Stimulated activated naive CD8-positive, alpha-beta T cell treated with anti-CD3 and anti-CD28 coated beads, Interleukin-15, Interleukin-2, amounts not matched to agents 100 U/mL and 50 U/mL, for 24 hours (primary cell): ENCODE results near the gene TUT4.

ENCODE experiments used
- ATAC-seq: fragments of 150-1000 bp; cut with Tn5 transposase; one replicate; pipeline ENCODE4 v1.10.0; 2021
- DNase-seq: peaks from one replicate; pipeline ENCODE4 v3.0.0; 2021

Gene TUT4

DNA sequence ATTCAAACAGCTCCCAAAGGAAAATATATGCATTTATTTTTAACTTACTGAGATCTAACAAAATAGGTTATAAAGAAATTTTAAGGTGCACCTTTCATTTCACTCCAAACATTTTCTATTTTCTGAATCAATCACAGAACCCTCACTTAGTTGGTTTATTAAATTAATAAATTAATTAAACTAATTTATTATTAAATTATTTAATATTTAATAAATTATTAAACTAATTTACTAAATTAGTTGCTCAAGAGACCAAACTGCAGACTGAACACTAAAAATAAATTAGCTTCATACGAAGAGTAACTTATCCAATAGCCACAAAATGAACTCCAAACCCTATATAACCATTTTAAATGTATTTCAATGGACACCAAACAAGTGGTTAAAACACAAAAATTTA is 80.5 kb downstream of the TUT4 start:
- DNase-seq (no peak), ATAC-seq (no peak)

DNA sequence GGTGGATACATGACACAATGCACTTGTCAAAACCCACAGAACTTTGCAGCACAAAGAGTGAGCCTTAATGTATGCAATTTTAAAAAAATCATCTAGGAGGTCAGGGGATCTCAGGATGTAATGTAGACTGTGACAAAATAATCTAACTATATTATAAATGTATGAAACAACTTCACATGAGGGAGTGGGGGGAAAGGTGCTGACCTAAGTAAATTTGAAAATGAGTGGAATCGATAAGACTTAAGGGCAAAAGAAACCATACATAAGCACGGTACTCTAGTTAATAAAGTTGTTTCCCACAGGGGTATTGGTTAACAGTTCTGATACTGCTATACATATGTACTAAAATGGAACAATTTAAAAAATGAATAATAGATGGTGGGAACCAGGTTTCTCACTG is 83.8 kb downstream of the TUT4 start:
- no peak for DNase-seq
- ATAC-seq: no peak

DNA sequence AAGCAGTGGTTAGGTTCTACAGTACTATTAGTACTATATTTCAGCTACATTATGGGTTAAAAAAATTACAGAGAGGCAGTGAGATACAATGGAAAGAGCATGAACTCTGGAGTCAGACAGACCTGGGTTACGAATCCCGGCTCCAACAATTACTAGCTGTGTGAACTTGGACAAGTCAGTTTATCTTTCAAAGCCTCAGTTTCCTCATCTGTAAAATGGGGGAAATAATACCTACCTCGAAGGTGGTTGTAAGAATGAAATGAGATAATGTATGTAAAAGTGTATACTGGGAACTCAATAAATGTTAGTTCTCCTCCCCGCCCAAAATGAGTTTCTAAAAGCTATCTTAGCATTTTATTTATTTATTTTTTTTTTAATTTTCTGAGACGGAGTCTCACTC is 89.0 kb downstream of the TUT4 start:
- no peak for ATAC-seq

DNA sequence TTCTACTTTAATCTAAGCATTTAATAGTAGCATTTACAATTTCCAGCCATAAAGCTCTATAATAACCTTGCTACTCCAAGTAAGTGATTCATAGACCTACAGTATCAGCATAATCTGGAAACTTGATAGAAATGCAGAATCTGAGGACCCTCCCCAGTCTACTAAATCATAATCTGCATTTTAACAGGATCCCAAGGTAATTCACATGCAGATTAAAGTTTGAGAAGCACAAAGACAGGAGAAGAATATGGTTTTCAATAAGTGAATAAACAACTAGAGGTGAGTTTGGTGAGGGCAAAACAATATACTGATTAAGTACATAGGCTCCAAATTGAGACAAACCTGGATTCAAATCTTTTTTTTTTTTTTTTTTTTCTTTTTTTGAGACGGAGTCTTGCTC is 91.1 kb downstream of the TUT4 start:
- no peak for ATAC-seq
- DNase-seq: no peak

More for the DNA sequence above, 89.0 kb downstream of the TUT4 start:
- DNase-seq: no peak

DNA sequence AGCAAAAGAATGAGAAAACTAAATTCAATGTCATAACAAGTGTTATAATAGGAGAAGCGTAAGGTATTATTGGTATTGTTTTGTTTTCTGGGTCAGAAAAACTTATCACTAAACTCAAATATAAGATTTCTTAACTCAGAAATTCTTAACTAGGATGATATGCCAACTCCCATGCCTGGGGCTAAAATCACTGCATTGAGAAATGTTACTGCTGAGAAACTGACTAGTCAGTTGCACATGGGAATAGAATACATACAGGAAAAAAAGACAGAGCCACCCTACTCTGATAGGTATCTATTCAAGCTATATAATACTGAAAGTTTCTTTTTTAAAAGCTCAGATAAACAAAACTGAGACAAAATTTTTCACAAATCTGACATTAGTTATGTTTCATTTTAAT is 92.2 kb downstream of the TUT4 start:
- ATAC-seq (no peak), DNase-seq (no peak)

DNA sequence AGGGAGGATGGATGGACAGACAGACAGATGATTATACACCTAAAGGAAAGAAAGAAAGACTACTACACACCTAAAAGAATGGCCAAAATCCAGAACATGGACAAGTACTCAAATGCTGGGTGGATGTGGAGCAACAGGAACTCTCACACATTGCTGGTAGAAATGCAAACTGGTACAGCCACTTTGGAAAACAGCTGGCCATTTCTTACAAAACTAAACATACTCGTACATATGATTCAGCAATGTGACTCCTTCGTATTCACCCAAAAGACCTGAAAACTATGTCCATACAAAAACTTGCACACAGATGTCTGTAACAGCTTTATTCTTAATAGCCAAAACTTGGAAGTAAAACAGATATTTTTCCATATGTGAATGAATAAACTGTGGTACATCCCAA is 97.2 kb downstream of the TUT4 start:
- ATAC-seq (no peak), DNase-seq (no peak)

DNA sequence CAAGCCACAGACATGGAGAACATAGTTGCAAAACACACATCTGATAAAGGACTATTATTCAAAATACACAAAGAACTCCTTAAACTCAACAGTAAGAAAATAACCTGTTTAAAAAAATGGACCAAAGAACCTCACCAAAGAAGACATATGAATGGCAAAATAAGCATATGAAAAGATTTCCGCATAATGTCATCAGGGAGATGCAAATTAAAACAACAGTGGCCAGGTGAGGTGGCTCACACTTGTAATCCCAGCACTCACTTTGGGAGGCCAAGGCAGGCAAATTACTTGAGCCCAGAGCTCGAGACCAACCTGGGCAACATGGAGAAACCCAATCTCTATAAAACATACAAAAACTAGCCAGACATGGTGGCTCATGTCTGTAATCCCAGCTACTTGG is 98.1 kb downstream of the TUT4 start:
- ATAC-seq (no peak), DNase-seq (no peak)

DNA sequence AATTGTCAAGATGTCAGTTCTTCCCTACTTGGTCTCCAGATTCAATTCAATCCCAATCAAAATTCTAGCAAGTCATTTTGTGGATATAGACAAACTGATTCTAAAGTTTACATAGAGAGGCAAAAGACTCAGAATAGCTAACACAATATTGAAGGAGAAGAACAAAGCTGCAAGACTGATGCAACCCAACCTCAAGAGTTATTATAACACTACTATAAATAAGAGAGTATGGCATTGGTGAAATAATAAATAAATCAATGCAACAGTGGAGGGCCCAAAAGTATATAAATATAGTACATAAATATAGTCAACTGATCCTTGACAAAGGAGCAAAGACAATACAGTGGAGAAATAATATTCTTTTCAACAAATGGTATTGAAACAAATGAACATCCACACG is 98.8 kb downstream of the TUT4 start:
- ATAC-seq (no peak), DNase-seq (no peak)

DNA sequence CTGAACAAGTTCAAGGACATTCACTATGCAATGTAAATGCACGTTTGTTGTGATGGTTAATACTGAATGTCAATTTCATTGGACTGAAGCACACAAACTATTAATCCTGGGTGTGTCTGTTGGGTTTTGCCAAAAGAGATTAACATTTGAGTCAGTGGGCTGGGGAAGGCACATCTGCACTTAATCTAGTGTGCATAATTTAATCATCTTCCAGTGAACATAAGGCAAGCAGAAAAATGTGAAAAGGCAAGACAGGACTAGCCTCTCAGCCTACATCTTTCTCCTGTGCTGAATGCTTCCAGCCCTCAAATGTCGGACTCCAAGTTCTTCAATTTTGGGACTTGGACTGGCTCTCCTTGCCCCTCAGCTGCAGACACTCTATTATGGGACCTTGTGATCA is 108.4 kb downstream of the TUT4 start:
- ATAC-seq (no peak), DNase-seq (no peak)

DNA sequence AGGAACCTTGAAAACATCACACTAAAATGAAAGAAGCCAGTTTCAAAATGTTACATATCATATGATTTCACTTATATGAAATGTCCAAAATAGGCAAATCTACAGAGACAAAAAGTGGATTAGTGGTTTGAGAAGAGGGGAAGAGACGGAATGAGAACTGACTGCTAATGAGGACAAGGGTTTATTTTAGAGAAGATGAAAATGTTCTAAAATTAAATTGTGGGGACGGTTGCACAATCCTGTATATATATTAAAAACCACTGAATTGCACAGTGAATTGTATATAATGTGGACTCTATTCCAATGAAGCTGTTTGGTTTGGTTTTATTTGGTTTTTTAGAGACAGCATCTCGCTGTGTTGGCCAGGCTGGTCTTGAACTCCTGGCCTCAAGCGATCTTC is 112.9 kb downstream of the TUT4 start:
- DNase-seq: no peak
- ATAC-seq: no peak

DNA sequence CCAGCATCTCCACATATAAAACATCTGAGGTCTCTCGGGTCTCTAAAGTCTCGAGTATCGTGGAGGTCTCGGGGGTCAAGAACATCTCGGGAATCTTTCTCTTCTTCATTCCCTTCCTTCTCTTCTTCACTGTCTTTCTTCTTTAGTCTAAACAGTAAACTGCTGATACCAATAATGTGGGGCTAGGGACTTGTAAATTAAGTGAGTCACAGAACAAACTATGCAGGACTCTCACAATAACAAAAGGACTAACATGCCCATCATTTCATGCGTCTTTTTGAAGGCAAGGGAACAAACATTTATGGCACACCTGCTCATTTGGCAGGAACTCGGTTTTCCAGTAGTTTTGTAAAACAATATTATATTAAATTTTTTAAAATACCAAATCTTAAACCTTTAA is 116.1 kb downstream of the TUT4 start:
- no peak for DNase-seq
- ATAC-seq: no peak

DNA sequence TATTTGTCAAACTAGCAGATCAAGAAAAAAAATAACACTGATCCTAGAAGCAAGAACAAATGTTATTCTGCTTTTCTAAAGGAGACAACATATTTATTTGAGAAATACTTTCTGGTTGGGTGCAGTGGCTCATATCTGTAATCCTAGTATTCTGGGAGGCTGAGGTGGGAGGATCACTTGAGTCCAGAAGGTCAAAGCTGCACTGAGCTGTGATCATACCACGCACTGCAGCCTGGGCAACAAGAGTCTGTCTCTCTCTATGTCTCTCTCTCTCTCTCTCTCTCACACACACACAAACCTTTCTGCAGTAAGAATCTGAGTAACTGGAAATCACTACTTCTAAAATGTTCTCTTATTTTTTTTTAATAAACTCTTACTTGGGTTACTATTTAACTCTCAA is 117.2 kb downstream of the TUT4 start:
- no peak for ATAC-seq
- no peak for DNase-seq

DNA sequence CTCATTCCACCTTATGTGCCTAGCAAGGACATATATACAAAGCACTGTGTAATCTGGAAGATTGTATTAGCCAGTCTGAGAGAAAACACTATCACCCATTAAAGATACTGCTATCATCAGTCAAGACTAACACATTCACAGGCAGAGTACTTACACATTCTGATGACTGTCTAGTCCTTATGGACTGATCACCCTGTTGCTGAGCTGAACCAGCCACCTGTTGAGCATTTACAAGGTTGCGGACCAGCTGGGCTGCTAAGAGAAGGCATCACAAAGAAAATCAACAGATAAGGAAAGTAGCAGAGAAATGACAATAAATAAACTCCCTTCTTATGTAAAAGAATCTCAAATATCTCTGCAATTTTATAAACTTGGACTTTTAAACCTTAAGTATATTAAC is 117.7 kb downstream of the TUT4 start:
- ATAC-seq: no peak
- no peak for DNase-seq

DNA sequence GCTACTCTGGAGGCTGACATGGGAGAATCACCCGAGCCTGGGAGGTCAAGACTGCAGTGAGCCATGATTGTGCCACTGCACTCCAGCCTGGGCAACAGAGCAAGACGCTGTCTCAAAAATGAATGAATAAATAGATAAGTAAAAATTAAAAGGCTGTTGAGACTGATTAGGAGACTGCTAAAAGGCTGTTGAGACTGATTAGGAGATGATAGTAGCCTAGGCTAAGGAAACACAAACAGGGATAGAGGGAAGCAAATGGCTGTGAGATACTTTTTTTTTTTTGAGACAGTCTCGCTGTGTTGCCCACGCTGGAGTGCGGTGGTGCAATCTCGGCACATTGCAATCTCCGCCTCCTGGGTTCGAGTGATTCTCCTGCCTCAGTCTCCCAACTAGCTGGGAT is 120.1 kb downstream of the TUT4 start:
- DNase-seq (no peak), ATAC-seq (no peak)

DNA sequence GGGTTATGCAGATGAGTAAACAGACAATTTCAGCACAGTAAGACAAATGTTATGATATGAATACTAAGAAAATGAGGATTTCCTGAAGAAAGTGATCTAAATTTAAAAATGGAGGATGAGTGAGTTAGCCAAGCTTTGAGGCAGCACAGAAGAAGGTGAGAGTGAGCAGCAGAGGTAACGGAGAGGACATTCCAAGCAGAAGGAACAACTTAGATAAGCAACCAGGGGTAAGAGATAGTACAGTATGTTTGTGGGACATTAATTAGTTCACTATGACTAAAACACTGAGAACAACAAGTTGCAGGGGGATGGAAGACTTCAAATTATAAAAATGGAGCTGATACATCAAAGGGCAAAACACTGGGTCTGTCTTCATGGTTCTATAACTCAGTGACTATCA is 125.7 kb downstream of the TUT4 start:
- DNase-seq: no peak
- ATAC-seq: no peak

DNA sequence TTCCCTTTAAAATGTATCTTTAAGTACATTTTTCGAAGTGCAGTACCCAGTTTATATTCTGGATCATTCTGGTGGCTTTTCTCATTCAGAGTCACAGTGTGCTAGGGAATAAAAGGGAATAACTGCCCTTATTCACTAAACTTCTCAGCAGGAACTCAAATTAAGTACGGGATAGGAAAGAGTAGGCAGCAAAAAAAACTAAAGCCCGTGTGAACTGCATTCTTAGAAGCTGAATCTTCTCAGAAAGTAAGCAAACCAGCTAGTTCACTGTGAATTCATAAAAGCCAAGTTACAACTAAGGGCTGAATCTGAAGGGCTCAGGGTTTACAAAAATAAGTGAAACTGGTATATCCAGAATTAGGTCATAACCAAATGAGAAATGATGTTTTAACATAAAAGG is 126.5 kb downstream of the TUT4 start:
- ATAC-seq (no peak), DNase-seq (no peak)

DNA sequence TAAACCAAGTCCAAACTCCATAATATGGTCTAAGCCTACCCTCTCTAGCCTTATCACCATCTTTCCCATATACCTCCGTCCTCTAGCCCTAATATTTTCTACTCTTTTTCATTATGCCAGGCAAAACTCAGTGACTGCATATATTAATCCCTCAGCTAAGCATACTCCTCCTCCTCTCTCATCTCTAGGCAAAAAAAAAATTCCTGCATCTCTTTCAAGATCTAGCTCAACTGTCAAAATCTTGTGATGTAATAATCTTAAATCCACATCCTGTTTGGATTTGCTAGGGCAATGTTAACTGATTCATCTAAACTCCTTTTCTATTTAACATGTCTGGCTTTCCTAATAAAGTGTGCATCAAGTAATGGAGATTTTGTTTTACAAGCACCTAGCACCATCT is 128.1 kb downstream of the TUT4 start:
- ATAC-seq: no peak
- no peak for DNase-seq

DNA sequence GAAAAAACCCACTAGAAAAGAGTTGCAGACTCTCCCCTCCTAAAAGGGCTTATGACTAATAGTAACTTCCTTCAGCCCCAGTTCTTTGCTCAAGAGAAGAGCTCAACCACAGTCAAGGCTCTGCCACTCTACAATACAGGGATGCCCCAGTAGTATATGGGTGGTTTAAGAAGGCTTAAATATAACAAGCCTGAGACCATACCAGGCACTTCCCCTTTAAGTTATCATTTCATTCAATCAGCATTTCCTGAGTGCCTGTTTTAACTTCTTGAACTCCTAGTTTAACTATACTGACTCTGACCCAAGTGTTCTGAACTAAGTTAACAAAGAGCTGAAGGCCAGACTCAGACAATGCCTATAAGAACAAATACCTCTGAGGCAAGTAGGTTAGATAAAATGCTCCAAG is 128.7 kb downstream of the TUT4 start:
- no peak for DNase-seq

DNA sequence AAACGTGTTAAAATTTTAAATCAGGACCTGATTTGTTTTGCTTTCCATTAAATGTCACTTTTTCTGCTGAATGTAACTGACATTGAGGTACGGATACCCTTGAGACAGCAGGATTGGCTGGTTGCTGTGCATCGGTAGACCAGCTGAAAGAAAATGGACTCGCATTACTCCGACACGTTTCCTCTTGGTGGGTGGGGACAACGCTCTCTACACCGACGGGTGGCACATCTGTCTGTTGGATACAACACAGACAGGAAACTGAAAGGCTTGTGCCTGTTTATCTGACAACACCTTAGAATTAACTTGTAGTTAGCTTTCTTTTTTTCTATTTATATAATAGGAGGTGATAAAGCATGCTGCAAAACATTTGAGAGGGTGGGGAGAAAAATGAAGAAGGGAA is 129.1 kb downstream of the TUT4 start:
- DNase-seq: peak; percentile 56

More for the DNA sequence above, 128.7 kb downstream of the TUT4 start:
- peak; percentile 95 for ATAC-seq

DNA sequence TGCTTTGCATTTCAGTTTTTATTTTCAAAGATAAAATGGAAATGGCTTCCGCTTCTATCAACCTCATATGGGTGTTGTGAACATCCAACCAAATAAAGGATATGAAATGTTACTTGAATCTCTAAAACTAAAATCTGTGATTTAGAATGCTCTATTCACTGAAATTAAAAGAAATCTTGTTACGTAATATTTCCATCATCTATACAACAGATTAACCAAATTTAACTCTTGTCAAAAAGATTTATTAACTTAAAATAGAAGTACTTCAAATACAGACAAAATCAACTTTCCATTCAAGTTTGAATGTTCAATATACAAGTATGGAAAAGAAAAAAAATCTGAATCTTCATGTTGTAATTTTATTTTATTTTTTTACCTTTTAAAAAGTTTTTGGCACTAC is 129.8 kb downstream of the TUT4 start:
- DNase-seq: no peak
- no peak for ATAC-seq

More for the DNA sequence above, 129.1 kb downstream of the TUT4 start:
- ATAC-seq: peak; percentile 92

DNA sequence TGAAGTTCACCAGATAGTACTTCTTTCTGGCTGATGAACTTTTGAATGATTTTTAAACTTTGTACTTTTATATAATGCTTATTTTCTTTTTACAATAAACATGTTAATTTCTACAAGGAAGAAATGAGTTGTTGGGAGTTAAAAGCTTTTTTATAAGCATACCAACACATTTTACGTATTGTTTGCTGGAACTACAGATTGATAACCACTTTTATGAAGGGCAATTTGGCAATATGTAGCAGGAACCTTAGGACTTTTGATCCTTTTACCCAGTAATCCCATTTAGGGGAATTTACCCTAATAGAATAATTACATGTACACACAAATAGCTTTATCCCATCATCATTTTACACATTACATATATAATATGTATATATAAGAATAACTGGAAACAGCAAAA is 132.2 kb downstream of the TUT4 start:
- ATAC-seq: no peak
- no peak for DNase-seq

DNA sequence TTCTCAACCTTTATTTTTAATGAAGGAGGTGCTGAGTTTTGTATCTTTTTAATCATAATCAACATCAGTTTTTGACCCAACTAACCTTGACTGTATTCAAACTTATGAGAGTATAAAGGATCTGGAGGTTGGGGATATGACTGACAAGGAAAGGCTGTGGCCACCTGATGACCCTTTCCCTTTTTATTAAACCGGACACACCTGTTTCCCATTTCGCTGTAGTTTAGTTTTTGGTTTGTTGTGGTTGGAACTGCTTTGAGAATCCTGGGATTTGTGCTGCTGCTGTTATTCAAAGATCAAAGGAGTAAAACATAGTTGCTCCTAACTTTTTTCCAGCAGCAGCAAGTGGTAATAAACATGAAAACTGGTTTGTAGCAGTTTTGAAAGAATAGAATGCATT is 136.1 kb downstream of the TUT4 start:
- ATAC-seq: no peak
- no peak for DNase-seq

DNA sequence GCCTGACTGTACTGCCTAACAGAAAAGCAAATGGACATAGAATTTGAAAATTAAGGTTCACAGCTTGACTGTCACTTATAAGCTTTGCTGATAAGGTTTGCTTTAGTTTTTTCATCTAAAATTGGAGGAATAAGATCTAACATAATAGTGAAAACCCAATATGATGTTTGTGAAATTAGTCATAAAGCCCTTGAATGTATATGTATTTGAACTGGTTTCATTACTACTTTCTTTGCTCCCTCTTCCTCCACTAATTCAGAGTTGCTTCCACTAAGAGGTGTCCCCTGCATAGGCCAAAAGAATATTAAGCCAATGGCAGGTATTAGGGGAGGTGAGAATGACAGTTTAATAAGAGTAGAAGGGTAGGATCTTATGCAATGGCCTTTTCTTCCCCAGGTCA is 137.9 kb downstream of the TUT4 start:
- DNase-seq (no peak), ATAC-seq (no peak)

DNA sequence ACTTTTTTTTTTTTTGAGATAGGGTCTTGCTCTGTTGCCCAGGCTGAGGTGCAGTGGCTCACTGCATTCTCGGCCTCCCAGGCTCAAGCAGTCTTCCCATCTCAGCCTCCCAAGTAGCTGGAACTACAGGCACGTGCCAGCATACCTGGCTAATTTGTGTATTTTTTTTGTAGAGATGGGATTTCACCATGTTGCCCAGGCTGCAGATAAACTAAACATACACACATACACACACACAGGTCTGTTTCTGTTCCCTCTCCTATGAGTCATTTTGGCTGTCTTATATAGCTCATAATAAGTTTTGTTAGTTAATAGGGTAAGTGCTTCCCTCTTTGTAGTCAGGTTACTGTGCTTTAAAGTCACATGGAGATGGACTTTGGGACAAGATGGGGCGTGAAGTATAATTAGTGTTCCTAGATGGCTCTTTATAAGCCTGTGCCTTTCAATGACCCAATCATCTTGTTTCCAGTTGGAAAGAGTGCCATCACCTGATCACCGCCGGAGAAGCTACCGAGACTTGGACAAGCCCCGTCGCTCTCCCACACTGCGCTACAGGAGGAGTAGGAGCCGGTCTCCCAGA is 139.4 kb downstream of the TUT4 start:
- no peak for ATAC-seq

DNA sequence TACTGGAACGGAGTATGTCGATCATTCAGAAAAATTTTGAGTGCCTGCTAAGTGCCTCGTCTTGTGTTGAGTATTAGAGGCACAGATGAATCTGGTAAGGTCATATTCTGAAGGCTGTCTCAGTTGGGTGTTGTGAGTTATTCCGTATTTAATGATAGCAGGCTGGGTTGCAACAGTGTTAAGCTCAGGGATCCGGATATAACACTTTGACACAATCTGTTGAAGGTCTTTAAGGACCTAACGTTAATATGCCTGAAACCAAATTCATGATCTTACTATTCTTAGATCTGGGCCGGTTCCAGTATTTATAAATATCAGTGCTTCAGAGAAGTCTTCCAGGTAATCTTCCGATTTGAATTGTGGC is 147.9 kb downstream of the TUT4 start:
- DNase-seq (no peak), ATAC-seq (no peak)

More for the DNA sequence above, 139.4 kb downstream of the TUT4 start:
- DNase-seq: no peak
